HG03108 (cell line): ENCODE data around the gene ATXN3L.
"Not testable (repeated sequence)": the region's sequence is repeated elsewhere in the genome, so short reads cannot be mapped to it uniquely, and the experiment has no call there.

Source experiments
- ATAC-seq: cut with Tn5 transposase; IDR thresholded peaks from one replicate; pipeline ENCODE4 v1.9.1; 2021; ENCODE audit warnings: moderate library complexity; ENCODE audit not compliant: unreplicated experiment

ATXN3L gene

GRCh38 chrX:13307041-13307440 lies 12.8 kb downstream of the ATXN3L start:
- ATAC-seq = no peak

GRCh38 chrX:13305108-13305507 lies 14.7 kb downstream of the ATXN3L start:
- no peak for ATAC-seq

GRCh38 chrX:13304052-13304451 lies 15.8 kb downstream of the ATXN3L start:
- ATAC-seq = no peak

GRCh38 chrX:13303248-13303647 lies 16.6 kb downstream of the ATXN3L start:
- not testable (repeated sequence) for ATAC-seq

GRCh38 chrX:13298836-13299235 lies 21.0 kb downstream of the ATXN3L start:
- no peak for ATAC-seq

GRCh38 chrX:13295841-13296240 lies 24.0 kb downstream of the ATXN3L start:
- ATAC-seq = no peak

GRCh38 chrX:13293700-13294099 lies 26.2 kb downstream of the ATXN3L start:
- ATAC-seq = no peak

- no peak for ATAC-seq
These were observed 28.8 kb downstream of the ATXN3L start for GRCh38 chrX:13290891-13291614.

- ATAC-seq = no peak
These were observed 31.2 kb downstream of the ATXN3L start for GRCh38 chrX:13288671-13289070.

GRCh38 chrX:13287816-13288215 lies 32.0 kb downstream of the ATXN3L start:
- no peak for ATAC-seq

- no peak for ATAC-seq
These were observed 34.2 kb downstream of the ATXN3L start for GRCh38 chrX:13285693-13286092.

- no peak for ATAC-seq
These were observed 34.6 kb downstream of the ATXN3L start for GRCh38 chrX:13285229-13285628.

- no peak for ATAC-seq
These were observed 35.3 kb downstream of the ATXN3L start for GRCh38 chrX:13284570-13284969.

- ATAC-seq = no peak
These were observed 35.8 kb downstream of the ATXN3L start for GRCh38 chrX:13283950-13284546.

GRCh38 chrX:13283512-13283911 lies 36.3 kb downstream of the ATXN3L start:
- no peak for ATAC-seq

- no peak for ATAC-seq
These were observed 38.6 kb downstream of the ATXN3L start for GRCh38 chrX:13281289-13281688.

GRCh38 chrX:13279279-13280018 lies 40.4 kb downstream of the ATXN3L start:
- ATAC-seq = no peak

GRCh38 chrX:13277539-13277938 lies 42.3 kb downstream of the ATXN3L start:
- no peak for ATAC-seq

- no peak for ATAC-seq
These were observed 42.9 kb downstream of the ATXN3L start for GRCh38 chrX:13276991-13277390.

GRCh38 chrX:13275031-13275430 lies 44.8 kb downstream of the ATXN3L start:
- ATAC-seq = no peak

GRCh38 chrX:13272426-13272825 lies 47.4 kb downstream of the ATXN3L start:
- no peak for ATAC-seq

GRCh38 chrX:13271511-13271910 lies 48.3 kb downstream of the ATXN3L start:
- no peak for ATAC-seq
